Fibroblast of villous mesenchyme (primary cell): Measurements from ENCODE around the gene NFATC1. TPM values are rescaled to one million over a fixed set of nuclear protein-coding genes. Genes with fewer than 3 reads are reported as not detected.

ENCODE experiments used
- DNase-seq: peaks from one replicate; pipeline ENCODE4 v3.0.0-alpha.2; 2010; ENCODE audit warnings: low read depth
- H3K4me3 ChIP-seq: 2 replicates; pipeline ENCODE4 v1.5.1; 2011; ENCODE audit warnings: low read depth, mild to moderate bottlenecking, low read length
- CTCF ChIP-seq: IDR thresholded peaks from 2 replicates; pipeline ENCODE4 v1.5.1; 2012; ENCODE audit warnings: low read depth, mild to moderate bottlenecking, low read length; ENCODE audit not compliant: insufficient read depth
- total RNA-seq: library from RNA; depleted of rRNA; stranded (reverse); fragments of >200 nt; gene quantifications from 2 replicates; pipeline ENCODE4 v1.2.3, GENCODE V29; 2012

The NFATC1 gene
- total RNA-seq, 1 donor: 0.43 TPM

GRCh38 chr18:79449551-79450288, 54.0 kb downstream of the NFATC1 start:
- no peak for DNase-seq
- no peak for TF ChIP-seq CTCF
- H3K4me3 ChIP-seq: no peak overlapping the region

- H3K4me3 ChIP-seq: no peak overlapping the region
- no peak for TF ChIP-seq CTCF
Measured at GRCh38 chr18:79450289-79451080, 54.8 kb downstream of the NFATC1 start.

GRCh38 chr18:79451237-79452125, 55.8 kb downstream of the NFATC1 start:
- no peak overlapping the region for H3K4me3 ChIP-seq
- no peak for TF ChIP-seq CTCF
- no peak for DNase-seq

More at GRCh38 chr18:79450289-79451080, 54.8 kb downstream of the NFATC1 start:
- no peak for DNase-seq

GRCh38 chr18:79452190-79452990, 56.7 kb downstream of the NFATC1 start:
- no peak for DNase-seq
- no peak for TF ChIP-seq CTCF
- no peak overlapping the region for H3K4me3 ChIP-seq

- TF ChIP-seq CTCF: no peak
- H3K4me3 ChIP-seq: no peak overlapping the region
- no peak for DNase-seq
Measured at GRCh38 chr18:79452991-79453645, 57.4 kb downstream of the NFATC1 start.
